GM20431 (cell line): Measurements from ENCODE around the gene MRTO4.
"Not testable (repeated sequence)": the region's sequence is repeated elsewhere in the genome, so short reads cannot be mapped to it uniquely, and the experiment has no call there.

ENCODE experiments used
- in situ Hi-C: fragments of 300-500 bp; cut with MseI, MboI; formaldehyde crosslinking; loops from one replicate; pipeline ENCODE4 v1.15.0; 2020; ENCODE audit warnings: low sequenced_read_pairs; ENCODE audit not compliant: unreplicated experiment

The MRTO4 gene

GRCh38 chr1:19222979-19223824 lies 28.4 kb upstream of the MRTO4 start:
- in situ Hi-C loops: no loop called here

- in situ Hi-C loops: loop anchor here (25.0 kb wide), 1 partner anchor 317 kb away; the partner anchor contains the start of gene ALDH4A1
Measured at GRCh38 chr1:19229229-19229628, 22.4 kb upstream of the MRTO4 start.

GRCh38 chr1:19229828-19230325 lies 21.7 kb upstream of the MRTO4 start:
- in situ Hi-C loops: loop anchor here (25.0 kb wide), 1 partner anchor 318 kb away; the partner anchor contains the start of gene ALDH4A1

GRCh38 chr1:19231736-19232523 lies 19.7 kb upstream of the MRTO4 start:
- in situ Hi-C loops: loop anchor here (25.0 kb wide), 1 partner anchor 320 kb away; the partner anchor contains the start of gene ALDH4A1

GRCh38 chr1:19232524-19232846 lies 19.1 kb upstream of the MRTO4 start:
- in situ Hi-C loops: loop anchor here (25.0 kb wide), 1 partner anchor 320 kb away; the partner anchor contains the start of gene ALDH4A1

- in situ Hi-C loops: loop anchor here (25.0 kb wide), 1 partner anchor 322 kb away; the partner anchor contains the start of gene ALDH4A1
Measured at GRCh38 chr1:19234224-19234623, 17.4 kb upstream of the MRTO4 start.

GRCh38 chr1:19239876-19240275 lies 11.7 kb upstream of the MRTO4 start:
- in situ Hi-C loops: loop anchor here (25.0 kb wide), 1 partner anchor 328 kb away; the partner anchor contains the start of gene ALDH4A1

GRCh38 chr1:19240673-19241538 lies 10.7 kb upstream of the MRTO4 start:
- in situ Hi-C loops: loop anchor here (25.0 kb wide), 1 partner anchor 329 kb away; the partner anchor contains the start of gene ALDH4A1

- in situ Hi-C loops: no loop called here
Measured at GRCh38 chr1:19250629-19251304, 838 bp upstream of the MRTO4 start.

- in situ Hi-C loops: no loop called here
Measured at GRCh38 chr1:19254416-19254815, 2.8 kb downstream of the MRTO4 start.

GRCh38 chr1:19255288-19255687 lies 3.7 kb downstream of the MRTO4 start:
- in situ Hi-C loops: no loop called here

- in situ Hi-C loops: not testable (repeated sequence)
Measured at GRCh38 chr1:19256301-19256700, 4.7 kb downstream of the MRTO4 start.

- in situ Hi-C loops: no loop called here
Measured at GRCh38 chr1:19257178-19257914, 5.7 kb downstream of the MRTO4 start.

GRCh38 chr1:19258353-19258752 lies 6.7 kb downstream of the MRTO4 start:
- in situ Hi-C loops: no loop called here

- in situ Hi-C loops: no loop called here
Measured at GRCh38 chr1:19260211-19261138, 8.9 kb downstream of the MRTO4 start.

- in situ Hi-C loops: no loop called here
Measured at GRCh38 chr1:19262047-19262446, 10.4 kb downstream of the MRTO4 start.

GRCh38 chr1:19262744-19263143 lies 11.1 kb downstream of the MRTO4 start:
- in situ Hi-C loops: no loop called here
